ENCODE data around the gene YPEL1.
"Not testable (repeated sequence)": the region's sequence is repeated elsewhere in the genome, so short reads cannot be mapped to it uniquely, and the experiment has no call there.

The YPEL1 gene

DNA sequence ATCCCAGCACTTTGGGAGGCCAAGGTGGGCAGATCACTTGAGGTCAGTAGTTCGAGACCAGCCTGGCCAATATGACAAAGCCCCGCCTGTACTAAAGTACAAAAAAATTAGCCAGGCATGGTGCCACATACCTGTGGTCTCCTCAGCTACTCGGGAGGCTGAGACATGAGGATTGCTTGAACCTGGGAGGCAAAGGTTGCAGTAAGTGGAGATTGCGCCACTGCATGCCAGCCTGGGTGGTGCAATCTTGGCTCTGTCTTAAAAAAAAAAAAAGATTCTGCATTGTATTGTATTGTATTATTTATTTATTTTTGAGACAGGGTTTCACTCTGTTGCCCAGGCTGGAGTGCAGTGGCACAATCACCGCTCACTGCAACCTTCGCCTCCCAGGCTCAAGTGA lies 9.3 kb upstream of the YPEL1 start:
- not testable (repeated sequence) for H3K4me3 ChIP-seq (ENCODE audit: low read depth in 1 of 2, low read length in 2 of 2); H3K36me3 ChIP-seq (ENCODE audit: insufficient read depth, low read length); H3K27me3 ChIP-seq (ENCODE audit: control insufficient read depth in 1 of 2, insufficient read depth in 2 of 2, low read length in 2 of 2); H3K27ac ChIP-seq (ENCODE audit: low read depth, low read length); H3K9me3 ChIP-seq (ENCODE audit: low read length); H3K9ac ChIP-seq (ENCODE audit: low read length); H3K4me1 ChIP-seq (ENCODE audit: insufficient read depth, low read length)

- Histone ChIP-seq H3K27ac (ENCODE audit: low read depth, low read length) (no peak overlapping the region), H3K4me1 (ENCODE audit: insufficient read depth, low read length) (no peaks in the 10 kb centered on the region), H3K9me3 (ENCODE audit: low read length) (no peaks in the 10 kb centered on the region), H3K4me3 (ENCODE audit: low read depth in 1 of 2, low read length in 2 of 2) (no peak overlapping the region), H3K9ac (ENCODE audit: low read length) (no peak overlapping the region), H3K36me3 (ENCODE audit: insufficient read depth, low read length) (no peaks in the 10 kb centered on the region), H3K27me3 (ENCODE audit: control insufficient read depth in 1 of 2, insufficient read depth in 2 of 2, low read length in 2 of 2) (no peaks in the 10 kb centered on the region)
These were observed 6.2 kb upstream of the YPEL1 start for GRCh38 chr22:21741790-21742189.

GRCh38 chr22:21741059-21741458 lies 5.5 kb upstream of the YPEL1 start:
- no peaks in the 10 kb centered on the region for H3K36me3 ChIP-seq (ENCODE audit: insufficient read depth, low read length)
- H3K9me3 ChIP-seq (ENCODE audit: low read length), result no peaks in the 10 kb centered on the region
- no peak overlapping the region for H3K4me3 ChIP-seq (ENCODE audit: low read depth in 1 of 2, low read length in 2 of 2)
- H3K9ac ChIP-seq (ENCODE audit: low read length), result no peak overlapping the region
- H3K27ac ChIP-seq (ENCODE audit: low read depth, low read length), result no peak overlapping the region
- H3K4me1 ChIP-seq (ENCODE audit: insufficient read depth, low read length), result no peaks in the 10 kb centered on the region
- H3K27me3 ChIP-seq (ENCODE audit: control insufficient read depth in 1 of 2, insufficient read depth in 2 of 2, low read length in 2 of 2), result no peaks in the 10 kb centered on the region

DNA sequence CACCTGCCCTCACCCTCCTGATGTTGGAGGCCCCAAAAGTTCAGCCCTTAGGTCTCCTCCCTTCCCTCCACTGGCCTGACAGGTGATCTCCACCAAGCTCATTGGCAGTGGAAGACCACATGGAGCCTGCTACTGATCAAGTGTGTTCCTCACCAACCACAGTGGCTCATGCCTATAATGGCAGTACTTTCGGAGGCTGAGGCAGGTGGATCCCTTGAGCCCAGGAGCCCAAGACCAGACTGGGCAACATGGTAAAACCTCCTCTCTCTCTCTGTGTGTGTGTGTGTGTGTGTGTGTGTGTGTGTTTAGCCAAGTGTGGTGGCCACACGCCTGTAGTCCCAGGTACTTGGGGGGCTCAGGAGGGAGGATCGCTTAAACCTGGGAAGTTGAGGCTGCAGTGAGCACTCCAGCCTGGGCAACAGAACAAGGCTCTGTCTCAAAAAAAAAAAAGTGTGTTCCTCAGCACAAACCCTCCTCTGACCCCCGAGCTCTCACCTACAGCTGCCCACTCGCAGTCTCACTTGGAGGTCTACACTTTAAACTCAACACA lies 4.3 kb upstream of the YPEL1 start:
- Histone ChIP-seq H3K36me3 (ENCODE audit: insufficient read depth, low read length) (no peaks in the 10 kb centered on the region), H3K9ac (ENCODE audit: low read length) (no peak overlapping the region), H3K27ac (ENCODE audit: low read depth, low read length) (no peak overlapping the region), H3K27me3 (ENCODE audit: control insufficient read depth in 1 of 2, insufficient read depth in 2 of 2, low read length in 2 of 2) (no peaks in the 10 kb centered on the region), H3K9me3 (ENCODE audit: low read length) (no peaks in the 10 kb centered on the region), H3K4me1 (ENCODE audit: insufficient read depth, low read length) (peaks cover 2% of the 10 kb centered on the region), H3K4me3 (ENCODE audit: low read depth in 1 of 2, low read length in 2 of 2) (no peak overlapping the region)

GRCh38 chr22:21738966-21739365 lies 3.4 kb upstream of the YPEL1 start:
- H3K27ac ChIP-seq (ENCODE audit: low read depth, low read length), result no peak overlapping the region
- H3K36me3 ChIP-seq (ENCODE audit: insufficient read depth, low read length), result no peaks in the 10 kb centered on the region
- no peak overlapping the region for H3K4me3 ChIP-seq (ENCODE audit: low read depth in 1 of 2, low read length in 2 of 2)
- no peak overlapping the region for H3K9ac ChIP-seq (ENCODE audit: low read length)
- no peaks in the 10 kb centered on the region for H3K9me3 ChIP-seq (ENCODE audit: low read length)
- H3K4me1 ChIP-seq (ENCODE audit: insufficient read depth, low read length), result peaks cover 7% of the 10 kb centered on the region
- H3K27me3 ChIP-seq (ENCODE audit: control insufficient read depth in 1 of 2, insufficient read depth in 2 of 2, low read length in 2 of 2), result no peaks in the 10 kb centered on the region

DNA sequence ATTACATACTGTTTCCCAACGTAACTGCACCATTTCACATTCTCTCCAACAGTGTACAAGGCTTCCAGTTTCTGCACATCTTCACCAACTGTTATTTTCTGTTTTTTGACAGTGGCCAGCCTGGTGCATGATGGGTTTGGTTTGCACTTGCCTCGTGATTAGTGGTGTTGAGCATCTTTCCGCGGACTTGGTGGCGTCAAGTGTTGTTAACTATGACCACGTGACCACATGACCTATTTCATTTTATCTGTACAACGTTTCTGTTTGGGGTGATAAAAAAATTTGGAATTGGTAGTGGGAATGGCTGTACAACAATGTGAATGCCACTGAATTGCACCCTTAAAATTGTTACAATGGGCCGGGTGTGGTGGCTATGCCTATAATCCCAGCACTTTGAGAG lies 2.5 kb upstream of the YPEL1 start:
- H3K9ac ChIP-seq (ENCODE audit: low read length), result no peak overlapping the region
- H3K4me1 ChIP-seq (ENCODE audit: insufficient read depth, low read length), result peaks cover 7% of the 10 kb centered on the region
- H3K27me3 ChIP-seq (ENCODE audit: control insufficient read depth in 1 of 2, insufficient read depth in 2 of 2, low read length in 2 of 2), result no peaks in the 10 kb centered on the region
- H3K27ac ChIP-seq (ENCODE audit: low read depth, low read length), result no peak overlapping the region
- no peaks in the 10 kb centered on the region for H3K36me3 ChIP-seq (ENCODE audit: insufficient read depth, low read length)
- H3K9me3 ChIP-seq (ENCODE audit: low read length), result no peaks in the 10 kb centered on the region
- H3K4me3 ChIP-seq (ENCODE audit: low read depth in 1 of 2, low read length in 2 of 2), result no peak overlapping the region

GRCh38 chr22:21736948-21737347 lies 1.4 kb upstream of the YPEL1 start:
- H3K9ac ChIP-seq (ENCODE audit: low read length), result no peak overlapping the region
- peaks cover 7% of the 10 kb centered on the region for H3K4me1 ChIP-seq (ENCODE audit: insufficient read depth, low read length)
- no peak overlapping the region for H3K4me3 ChIP-seq (ENCODE audit: low read depth in 1 of 2, low read length in 2 of 2)
- no peaks in the 10 kb centered on the region for H3K36me3 ChIP-seq (ENCODE audit: insufficient read depth, low read length)
- H3K27ac ChIP-seq (ENCODE audit: low read depth, low read length), result no peak overlapping the region
- H3K27me3 ChIP-seq (ENCODE audit: control insufficient read depth in 1 of 2, insufficient read depth in 2 of 2, low read length in 2 of 2), result no peaks in the 10 kb centered on the region
- H3K9me3 ChIP-seq (ENCODE audit: low read length), result no peaks in the 10 kb centered on the region

DNA sequence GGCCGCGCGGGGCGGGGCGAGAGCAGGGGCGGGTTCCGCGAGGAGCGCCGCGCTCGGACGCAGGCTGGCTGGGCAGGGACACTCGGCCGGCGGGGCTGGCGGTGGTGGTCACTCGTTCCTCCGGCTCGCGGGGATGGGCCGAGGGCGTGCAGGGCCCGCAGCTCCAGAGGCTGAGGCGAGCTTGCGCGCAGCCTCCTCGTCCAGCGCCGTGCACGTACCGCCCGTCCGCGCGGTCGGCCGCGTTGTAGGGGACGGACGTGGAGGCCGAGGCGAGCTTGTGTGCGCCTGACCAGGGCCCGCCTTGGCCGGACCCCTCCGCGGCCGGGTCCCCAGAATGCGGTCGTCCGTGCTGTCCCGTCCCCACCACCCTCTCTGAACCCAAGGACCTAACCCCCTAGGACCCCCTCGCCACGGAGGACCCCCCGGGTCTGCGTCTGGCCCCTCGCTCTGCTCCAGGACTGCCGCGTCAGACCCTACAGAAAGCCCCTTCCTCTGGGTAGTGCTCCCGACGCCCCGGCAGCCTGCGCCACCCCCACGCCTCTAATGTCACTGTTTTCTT lies 569 bp upstream of the YPEL1 start:
- no peaks in the 10 kb centered on the region for H3K9me3 ChIP-seq (ENCODE audit: low read length)
- no peak overlapping the region for H3K9ac ChIP-seq (ENCODE audit: low read length)
- H3K27me3 ChIP-seq (ENCODE audit: control insufficient read depth in 1 of 2, insufficient read depth in 2 of 2, low read length in 2 of 2), result no peaks in the 10 kb centered on the region
- peak overlapping the region in 1 of 2 donors; percentile 27 for H3K4me3 ChIP-seq (ENCODE audit: low read depth in 1 of 2, low read length in 2 of 2)
- H3K36me3 ChIP-seq (ENCODE audit: insufficient read depth, low read length), result no peaks in the 10 kb centered on the region
- peaks cover 7% of the 10 kb centered on the region for H3K4me1 ChIP-seq (ENCODE audit: insufficient read depth, low read length)
- H3K27ac ChIP-seq (ENCODE audit: low read depth, low read length), result no peak overlapping the region

DNA sequence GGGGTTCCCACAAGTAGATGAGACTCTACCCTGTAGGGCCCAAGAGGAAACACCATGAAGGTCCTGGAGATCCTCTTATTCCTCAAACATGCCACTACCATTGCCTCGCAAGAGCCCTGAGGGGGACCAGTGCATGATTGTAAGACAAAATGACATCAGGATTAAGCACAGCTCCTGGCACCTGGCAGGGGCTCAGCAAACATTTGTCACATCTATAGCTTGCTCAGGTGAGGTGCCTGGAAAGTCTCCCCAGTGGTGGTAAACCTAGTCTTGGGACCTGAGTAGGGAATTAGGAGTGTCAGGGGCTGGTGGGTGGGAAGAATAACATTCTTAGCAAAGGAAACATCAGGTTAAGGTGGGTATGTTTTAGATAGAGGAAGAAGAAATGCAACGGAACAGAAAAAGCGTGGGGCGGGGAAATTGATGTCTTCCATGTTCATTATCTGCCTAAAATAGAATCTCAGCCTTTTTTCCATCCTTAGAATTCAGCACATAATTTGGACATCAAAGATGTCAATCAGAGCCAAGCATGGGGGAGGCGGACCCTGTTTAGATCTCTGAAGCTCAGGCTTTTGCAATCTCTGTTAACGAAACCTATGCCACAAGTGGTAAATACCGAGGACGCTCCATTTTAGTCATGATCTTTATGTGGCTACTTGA lies 924 bp downstream of the YPEL1 start:
- no peak overlapping the region for H3K9ac ChIP-seq (ENCODE audit: low read length)
- peaks cover 7% of the 10 kb centered on the region for H3K4me1 ChIP-seq (ENCODE audit: insufficient read depth, low read length)
- no peaks in the 10 kb centered on the region for H3K27me3 ChIP-seq (ENCODE audit: control insufficient read depth in 1 of 2, insufficient read depth in 2 of 2, low read length in 2 of 2)
- no peaks in the 10 kb centered on the region for H3K36me3 ChIP-seq (ENCODE audit: insufficient read depth, low read length)
- H3K9me3 ChIP-seq (ENCODE audit: low read length), result no peaks in the 10 kb centered on the region
- peak overlapping the region; percentile 42 for H3K27ac ChIP-seq (ENCODE audit: low read depth, low read length)
- H3K4me3 ChIP-seq (ENCODE audit: low read depth in 1 of 2, low read length in 2 of 2), result peak overlapping the region; percentile 33 to 65

- H3K9ac ChIP-seq (ENCODE audit: low read length), result no peak overlapping the region
- no peak overlapping the region for H3K27ac ChIP-seq (ENCODE audit: low read depth, low read length)
- H3K27me3 ChIP-seq (ENCODE audit: control insufficient read depth in 1 of 2, insufficient read depth in 2 of 2, low read length in 2 of 2), result no peaks in the 10 kb centered on the region
- H3K36me3 ChIP-seq (ENCODE audit: insufficient read depth, low read length), result no peaks in the 10 kb centered on the region
- H3K9me3 ChIP-seq (ENCODE audit: low read length), result no peaks in the 10 kb centered on the region
- no peak overlapping the region for H3K4me3 ChIP-seq (ENCODE audit: low read depth in 1 of 2, low read length in 2 of 2)
- H3K4me1 ChIP-seq (ENCODE audit: insufficient read depth, low read length), result peaks cover 7% of the 10 kb centered on the region
These were observed 4.1 kb downstream of the YPEL1 start for GRCh38 chr22:21731503-21731902.

DNA sequence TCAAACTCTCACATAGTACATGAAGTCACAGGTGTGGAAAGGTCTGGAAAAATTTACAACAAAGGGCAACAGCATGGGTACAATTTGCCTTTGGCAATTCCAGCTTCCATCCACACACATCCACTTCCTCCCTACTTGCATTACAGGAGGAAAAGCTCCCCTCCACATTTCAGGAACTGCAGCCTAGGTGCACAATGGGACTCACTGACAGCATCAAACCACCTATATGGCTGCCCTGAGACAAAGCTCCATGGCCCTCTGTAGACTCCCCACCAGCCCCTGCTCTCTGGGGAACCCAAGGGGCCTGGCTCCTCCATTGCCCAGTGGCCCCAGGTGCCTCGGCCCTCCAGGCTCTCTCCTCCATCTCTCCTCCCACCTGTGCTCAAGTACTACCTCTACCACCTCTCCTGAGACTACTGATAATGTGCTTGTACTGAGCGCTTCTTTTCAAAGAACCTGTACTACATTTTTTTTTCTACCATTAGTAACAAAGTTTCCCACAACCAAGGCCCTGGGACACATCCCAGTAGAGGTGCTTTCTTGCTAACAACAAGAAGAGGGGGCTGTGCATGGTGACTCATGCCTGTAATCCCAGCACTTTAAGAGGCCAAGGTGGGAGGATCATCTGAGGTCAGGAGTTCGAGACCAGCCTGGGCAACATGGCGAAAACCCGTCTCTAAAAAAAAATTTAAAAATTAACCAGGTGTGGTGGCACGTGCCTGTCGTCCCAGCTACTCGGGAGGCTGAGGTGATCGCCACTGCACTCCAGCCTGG lies 4.9 kb downstream of the YPEL1 start:
- H3K9ac ChIP-seq (ENCODE audit: low read length), result no peak overlapping the region
- H3K4me1 ChIP-seq (ENCODE audit: insufficient read depth, low read length), result peaks cover 7% of the 10 kb centered on the region
- no peak overlapping the region for H3K4me3 ChIP-seq (ENCODE audit: low read depth in 1 of 2, low read length in 2 of 2)
- no peak overlapping the region for H3K27ac ChIP-seq (ENCODE audit: low read depth, low read length)
- no peaks in the 10 kb centered on the region for H3K9me3 ChIP-seq (ENCODE audit: low read length)
- no peaks in the 10 kb centered on the region for H3K27me3 ChIP-seq (ENCODE audit: control insufficient read depth in 1 of 2, insufficient read depth in 2 of 2, low read length in 2 of 2)
- H3K36me3 ChIP-seq (ENCODE audit: insufficient read depth, low read length), result no peaks in the 10 kb centered on the region

Data from muscle layer of colon (tissue), 2 donors.